DMS 273 (cell line): ENCODE results near the gene DISC1.
A peak's percentile ranks its signal among the peaks of the same experiment; 100 is the strongest.
"Not testable (repeated sequence)": the region's sequence is repeated elsewhere in the genome, so short reads cannot be mapped to it uniquely, and the experiment has no call there.

Experiments
- DNase-seq: peaks from one replicate; lab custom pipeline; 2025; ENCODE audit not compliant: unreplicated experiment; lab: John Stamatoyannopoulos, UW

Gene DISC1

GRCh38 chr1:231763456-231763855 is 136.9 kb downstream of the DISC1 start:
- no peak for DNase-seq

GRCh38 chr1:231765825-231766224 is 139.2 kb downstream of the DISC1 start:
- DNase-seq = not testable (repeated sequence)

- no peak for DNase-seq
Measured at GRCh38 chr1:231767471-231767870, 140.9 kb downstream of the DISC1 start.

GRCh38 chr1:231768416-231768815 is 141.8 kb downstream of the DISC1 start:
- DNase-seq = no peak

GRCh38 chr1:231770506-231771175 is 144.1 kb downstream of the DISC1 start:
- DNase-seq = no peak

GRCh38 chr1:231774719-231775335 is 148.2 kb downstream of the DISC1 start:
- no peak for DNase-seq

GRCh38 chr1:231776010-231776756 is 149.6 kb downstream of the DISC1 start:
- peak; percentile 56 for DNase-seq

GRCh38 chr1:231776757-231777062 is 150.1 kb downstream of the DISC1 start:
- peak; percentile 7 for DNase-seq

- DNase-seq = peak; percentile 80
Measured at GRCh38 chr1:231778009-231778719, 151.6 kb downstream of the DISC1 start.

GRCh38 chr1:231779081-231779480 is 152.5 kb downstream of the DISC1 start:
- peak; percentile 22 for DNase-seq

- no peak for DNase-seq
Measured at GRCh38 chr1:231781892-231782291, 155.3 kb downstream of the DISC1 start.

- DNase-seq = not testable (repeated sequence)
Measured at GRCh38 chr1:231785073-231785472, 158.5 kb downstream of the DISC1 start.

GRCh38 chr1:231786126-231786525 is 159.5 kb downstream of the DISC1 start:
- no peak for DNase-seq

GRCh38 chr1:231792634-231793033 is 166.0 kb downstream of the DISC1 start:
- DNase-seq = no peak

GRCh38 chr1:231793893-231794292 is 167.3 kb downstream of the DISC1 start:
- DNase-seq = no peak

GRCh38 chr1:231796141-231796540 is 169.6 kb downstream of the DISC1 start:
- no peak for DNase-seq

- DNase-seq = peak; percentile 37
Measured at GRCh38 chr1:231799363-231799986, 172.9 kb downstream of the DISC1 start.

- DNase-seq = no peak
Measured at GRCh38 chr1:231800108-231800507, 173.5 kb downstream of the DISC1 start.

GRCh38 chr1:231801042-231801585 is 174.5 kb downstream of the DISC1 start:
- DNase-seq = no peak

- DNase-seq = no peak
Measured at GRCh38 chr1:231803353-231803752, 176.8 kb downstream of the DISC1 start.
